CD4-positive, alpha-beta T cell treated with Interleukin-17A for 1 hour (primary cell): Measurements from ENCODE around the gene CYP26B1.

ENCODE experiments used
- DNase-seq: peaks from one replicate; pipeline ENCODE4 v3.0.0-alpha.2; 2020

Gene CYP26B1

DNA sequence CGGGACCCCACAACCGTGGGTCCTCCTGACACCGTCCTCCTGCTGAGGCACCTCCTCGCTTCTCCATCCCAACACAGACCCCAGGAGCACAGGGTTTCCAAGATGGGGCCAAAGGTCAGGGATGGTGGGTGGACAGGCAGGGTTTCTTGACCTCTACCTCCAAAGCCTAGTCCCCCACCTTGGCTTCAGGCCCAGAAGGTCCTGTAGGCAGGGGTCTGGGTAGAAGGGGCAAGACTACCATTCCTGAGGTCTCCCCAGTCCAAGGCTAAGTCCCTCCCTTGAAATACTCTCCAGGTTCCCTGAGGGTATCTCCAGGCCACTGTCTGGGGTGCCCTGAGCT, 7.1 kb downstream of the CYP26B1 start:
- no peak for DNase-seq

DNA sequence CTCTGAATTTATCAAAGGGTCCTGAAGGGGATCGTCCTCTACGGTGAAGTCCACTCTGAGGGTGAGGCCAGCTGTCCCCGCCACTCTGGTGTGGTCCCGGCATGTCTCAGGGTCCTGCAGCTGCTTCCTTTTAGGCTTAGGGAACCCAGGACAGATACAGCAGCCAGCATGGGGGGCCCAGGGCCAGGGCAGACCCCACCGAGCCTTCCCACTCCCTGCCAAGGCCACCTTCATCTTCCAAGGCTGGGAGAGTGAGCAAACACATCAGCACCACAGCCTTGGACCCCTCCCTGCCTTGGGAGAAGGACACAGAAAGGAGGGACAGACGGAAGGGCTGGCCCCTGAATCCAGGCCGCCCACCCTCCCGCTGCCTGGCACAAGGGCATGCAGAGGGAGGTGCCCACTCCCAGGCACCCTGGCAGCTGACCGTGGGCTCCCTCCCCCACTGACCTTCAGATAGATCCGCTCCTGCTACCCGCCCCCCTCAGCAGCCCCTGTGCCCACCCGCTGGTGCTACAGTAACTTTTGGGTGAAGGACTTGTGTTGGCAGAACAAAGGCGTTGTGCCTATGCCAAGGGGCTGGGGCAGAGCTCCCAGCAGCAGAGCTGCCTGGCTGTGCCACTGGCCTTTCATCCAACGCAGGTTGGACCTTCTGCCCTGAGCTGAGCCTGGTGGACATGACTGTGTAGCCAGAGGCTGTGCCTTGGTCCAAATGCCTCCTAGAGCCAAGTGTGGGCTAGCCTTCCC, 7.6 kb downstream of the CYP26B1 start:
- DNase-seq = no peak

DNA sequence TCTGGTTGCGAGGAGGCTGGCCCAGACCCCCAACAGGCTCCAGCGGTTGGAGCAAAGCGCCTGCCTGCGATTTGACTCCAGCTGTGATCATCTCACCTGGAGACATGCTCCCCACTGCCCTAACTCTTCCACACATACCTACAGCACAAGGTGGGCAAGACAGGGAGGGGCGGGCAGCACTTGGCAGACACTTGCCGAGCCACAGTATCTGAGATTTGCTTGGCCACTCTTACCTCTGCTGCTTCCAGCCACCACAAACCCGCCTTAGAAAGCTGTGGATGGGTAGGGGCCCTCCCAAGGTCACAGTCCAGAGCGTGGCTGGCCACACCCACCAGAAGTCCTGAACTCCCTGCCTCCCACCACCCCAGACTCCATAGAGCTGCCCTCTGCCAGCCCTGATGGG, 8.2 kb downstream of the CYP26B1 start:
- DNase-seq = no peak

DNA sequence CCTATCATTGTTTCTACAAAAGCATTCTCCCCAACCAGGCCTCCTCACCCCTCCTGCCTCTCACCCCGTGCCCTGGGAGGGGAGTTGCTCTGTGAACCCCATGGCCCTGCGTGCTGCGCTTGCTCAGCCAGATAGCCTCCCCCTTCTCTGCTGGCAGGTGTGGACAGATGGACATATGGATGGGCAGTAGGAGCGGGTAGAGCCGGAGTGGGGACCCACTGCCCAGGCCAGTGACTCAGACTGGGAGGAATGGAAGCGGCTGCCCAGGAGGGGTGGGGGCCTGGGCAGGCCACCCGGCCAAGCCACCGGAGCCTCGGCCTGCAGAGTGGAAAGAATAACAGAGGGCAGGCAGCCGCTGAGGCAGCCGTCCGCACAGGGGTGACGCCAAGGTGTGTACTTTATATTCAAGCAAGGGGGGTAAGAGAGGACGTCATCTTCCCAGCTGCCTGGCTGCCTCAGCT, 8.7 kb downstream of the CYP26B1 start:
- DNase-seq = no peak

DNA sequence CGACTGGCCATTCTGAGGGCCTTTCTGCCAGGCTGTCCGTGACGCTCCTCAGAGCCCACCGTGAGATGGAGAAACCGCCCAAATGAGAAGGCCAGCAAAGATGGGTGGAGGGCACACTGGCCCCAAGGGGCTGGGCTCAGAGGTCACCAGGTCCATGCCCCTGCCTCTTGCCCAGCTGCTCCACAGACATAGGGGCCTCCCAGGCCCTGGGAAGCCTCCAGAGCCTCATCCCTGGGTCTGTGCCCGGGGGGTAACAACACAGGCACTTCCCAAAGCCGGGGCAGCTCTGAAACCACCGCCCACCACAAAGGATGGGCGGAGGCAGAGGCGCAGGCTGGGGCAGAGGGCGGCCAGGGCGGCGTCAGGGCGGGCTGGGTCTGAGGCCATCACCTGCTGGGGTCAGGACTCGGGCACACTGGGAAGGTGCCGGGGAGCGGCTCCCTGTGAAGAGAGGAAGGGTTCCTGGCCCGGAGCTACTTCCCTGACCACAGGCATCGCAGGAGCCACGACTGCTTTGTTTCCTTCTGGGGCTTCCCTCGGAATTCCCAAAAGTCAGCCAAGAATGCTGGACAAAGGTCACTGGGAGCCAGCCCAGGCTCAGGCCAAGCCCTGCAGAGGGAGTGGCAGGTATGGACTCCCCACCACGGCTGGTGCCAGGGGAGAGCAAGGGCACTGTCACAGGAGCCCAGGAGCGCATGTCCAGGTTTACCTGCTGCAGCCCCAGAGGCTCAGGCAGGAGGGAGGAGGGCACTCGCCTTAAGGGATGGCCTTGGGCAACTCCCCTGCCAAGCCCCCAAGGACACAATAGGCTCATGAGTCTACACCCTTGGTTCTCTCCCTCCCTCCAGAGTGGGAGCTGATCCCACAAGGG, 9.4 kb downstream of the CYP26B1 start:
- DNase-seq = no peak

DNA sequence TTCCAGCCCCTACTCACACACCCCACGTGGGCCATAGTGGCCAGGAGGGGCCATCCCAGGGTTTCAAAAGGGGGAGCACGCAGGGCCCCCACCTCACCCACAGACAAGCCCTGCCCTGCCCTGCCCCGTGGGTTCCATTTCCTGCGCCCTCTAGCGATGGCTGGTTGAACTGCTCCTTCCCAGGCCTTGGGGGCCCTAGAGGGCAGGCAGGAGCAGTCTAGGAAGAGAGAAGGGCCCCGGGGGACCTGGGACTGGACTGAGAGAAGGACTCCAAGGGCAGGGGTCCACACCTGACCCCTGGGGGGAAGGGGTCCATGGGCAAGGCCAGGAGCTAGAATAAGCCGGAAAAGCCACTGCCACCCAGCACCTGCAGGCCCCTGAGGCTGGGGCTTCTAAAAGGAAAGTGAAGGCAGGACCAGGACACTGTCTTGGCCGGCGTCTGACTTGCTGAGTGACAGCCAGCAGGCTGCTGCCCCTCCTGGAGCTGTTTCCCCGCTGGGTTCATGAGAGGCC, 10.1 kb downstream of the CYP26B1 start:
- DNase-seq = peak; percentile 46

DNA sequence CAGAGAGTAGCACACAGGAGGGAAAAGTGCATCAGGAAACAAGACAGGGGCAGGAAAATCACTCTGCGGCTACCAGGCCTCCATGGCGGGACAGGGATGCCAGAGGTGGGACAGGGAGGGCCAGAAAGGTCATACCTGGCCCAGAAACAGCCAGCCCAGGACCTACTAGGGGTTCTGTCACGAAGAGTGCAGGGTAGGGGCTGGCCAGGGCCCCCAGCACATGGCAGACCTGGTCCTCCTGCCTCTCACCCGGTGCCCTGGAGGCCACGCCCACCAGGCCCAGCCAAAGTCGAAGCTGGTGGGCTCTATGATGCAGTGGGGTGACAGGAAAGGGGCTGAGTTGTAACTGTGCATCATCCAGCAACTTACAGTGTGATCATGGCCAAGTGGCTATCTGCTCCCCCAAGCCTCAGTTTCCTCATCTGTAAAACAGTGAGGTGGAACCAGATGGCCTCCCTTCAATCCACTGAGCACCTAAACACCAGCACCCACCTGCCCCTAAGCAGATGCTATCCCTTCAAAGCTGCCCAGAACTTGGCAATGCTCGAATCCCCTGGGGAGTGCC, 10.6 kb downstream of the CYP26B1 start:
- no peak for DNase-seq

DNA sequence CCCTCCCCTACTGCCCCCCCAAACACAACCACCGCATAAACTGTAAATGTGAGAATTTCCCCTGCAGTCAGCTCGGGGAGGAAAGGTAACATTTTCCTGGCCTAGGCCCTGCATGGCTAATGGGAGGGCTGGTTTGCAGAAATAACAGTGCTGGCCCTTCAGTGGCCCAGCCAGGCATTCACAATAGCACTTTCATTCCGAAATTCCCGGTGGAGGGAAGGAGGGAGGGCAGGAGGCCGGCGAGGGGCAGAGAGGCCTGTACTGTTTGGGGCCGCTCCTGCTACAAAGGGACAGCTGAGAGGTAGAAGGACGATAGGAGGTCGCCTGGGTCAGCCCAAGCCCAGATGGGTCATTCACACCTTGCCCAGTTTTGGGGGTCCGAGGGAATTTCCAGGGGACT, 11.3 kb downstream of the CYP26B1 start:
- no peak for DNase-seq

DNA sequence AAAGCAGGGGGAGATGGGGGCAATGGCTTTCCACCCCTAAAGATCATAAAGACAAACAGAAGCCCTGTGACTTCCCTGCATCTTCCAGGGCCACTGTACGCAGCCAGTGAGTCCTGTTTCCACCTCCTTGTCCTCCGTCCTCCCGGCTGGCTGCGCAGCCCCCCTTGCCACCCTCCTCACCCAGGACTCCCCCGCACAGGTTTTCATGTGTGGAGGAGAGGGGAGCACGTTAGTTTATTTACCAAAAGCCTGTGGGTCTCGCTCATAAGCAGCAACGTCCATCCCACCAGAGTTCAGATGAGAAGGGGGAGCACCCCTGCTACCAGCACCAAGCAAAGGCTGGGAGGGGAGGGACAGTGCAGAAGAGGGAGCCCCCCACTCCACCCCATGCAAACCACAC, 11.7 kb downstream of the CYP26B1 start:
- no peak for DNase-seq

DNA sequence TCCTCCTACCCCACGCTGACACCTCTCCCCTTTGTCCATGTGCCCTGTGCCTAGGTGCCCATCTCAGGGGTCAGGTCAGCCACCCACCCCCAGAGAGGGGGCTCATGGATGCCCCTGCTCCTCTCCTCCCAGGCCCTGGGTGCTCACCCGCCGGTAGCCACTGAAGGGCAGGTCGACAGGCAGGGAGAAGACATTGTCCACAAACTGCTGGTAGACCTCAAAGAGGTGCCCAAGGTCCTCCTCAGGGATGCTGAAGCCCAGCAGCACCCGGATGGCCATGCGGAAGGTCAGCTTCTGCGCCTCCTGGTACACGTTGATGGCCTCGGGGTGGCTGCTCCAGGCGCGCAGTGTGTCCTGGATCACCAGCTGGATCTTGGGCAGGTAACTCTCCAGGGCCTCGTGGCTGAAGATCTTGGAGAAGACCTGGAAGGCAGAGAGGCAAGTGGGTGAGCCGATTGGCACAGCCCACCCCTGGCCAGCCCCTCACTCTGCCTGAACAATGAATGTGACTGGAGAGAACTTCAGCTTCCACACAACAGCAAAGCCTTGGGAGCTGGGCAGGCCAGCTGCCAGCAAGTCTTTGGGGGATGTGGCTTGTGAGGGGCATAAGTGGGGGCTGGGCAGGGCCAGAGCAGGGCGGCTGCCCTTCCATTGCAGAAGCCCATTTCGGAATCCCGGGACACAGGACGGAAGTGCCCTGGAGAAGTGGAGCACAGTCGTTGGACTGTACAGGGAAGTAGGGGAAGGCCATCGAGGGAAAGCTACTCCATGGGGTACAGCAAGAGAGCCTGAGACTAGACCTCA, 12.5 kb downstream of the CYP26B1 start:
- no peak for DNase-seq

DNA sequence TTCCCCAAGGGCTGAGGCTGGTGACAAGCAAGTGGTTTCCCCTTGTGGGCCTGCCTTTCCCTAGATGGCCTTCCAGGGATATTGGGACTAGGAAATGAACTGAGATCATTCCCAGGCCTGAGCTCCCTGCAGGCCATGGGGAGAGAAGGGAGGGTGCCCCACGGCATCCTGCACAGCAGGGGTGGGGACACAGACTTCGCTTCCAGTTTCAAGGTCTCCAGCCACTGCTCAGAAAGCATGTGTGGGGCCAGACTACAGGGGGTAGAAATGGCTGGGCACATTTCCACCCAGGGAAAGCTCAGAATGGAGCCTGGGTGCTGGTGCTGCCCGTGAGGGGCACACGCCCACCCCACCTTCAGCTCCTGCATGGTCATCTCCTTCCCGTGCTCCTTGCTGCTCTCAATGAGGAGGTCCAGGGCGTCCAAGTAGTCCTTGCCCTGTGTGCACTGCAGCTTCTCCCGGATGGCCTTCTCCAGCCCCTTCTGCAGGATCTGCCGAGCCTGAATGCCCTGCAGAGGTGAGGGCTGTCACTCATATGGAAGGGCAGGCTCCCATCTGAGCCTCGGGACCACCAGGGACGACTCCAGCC, 13.2 kb downstream of the CYP26B1 start:
- DNase-seq = no peak

DNA sequence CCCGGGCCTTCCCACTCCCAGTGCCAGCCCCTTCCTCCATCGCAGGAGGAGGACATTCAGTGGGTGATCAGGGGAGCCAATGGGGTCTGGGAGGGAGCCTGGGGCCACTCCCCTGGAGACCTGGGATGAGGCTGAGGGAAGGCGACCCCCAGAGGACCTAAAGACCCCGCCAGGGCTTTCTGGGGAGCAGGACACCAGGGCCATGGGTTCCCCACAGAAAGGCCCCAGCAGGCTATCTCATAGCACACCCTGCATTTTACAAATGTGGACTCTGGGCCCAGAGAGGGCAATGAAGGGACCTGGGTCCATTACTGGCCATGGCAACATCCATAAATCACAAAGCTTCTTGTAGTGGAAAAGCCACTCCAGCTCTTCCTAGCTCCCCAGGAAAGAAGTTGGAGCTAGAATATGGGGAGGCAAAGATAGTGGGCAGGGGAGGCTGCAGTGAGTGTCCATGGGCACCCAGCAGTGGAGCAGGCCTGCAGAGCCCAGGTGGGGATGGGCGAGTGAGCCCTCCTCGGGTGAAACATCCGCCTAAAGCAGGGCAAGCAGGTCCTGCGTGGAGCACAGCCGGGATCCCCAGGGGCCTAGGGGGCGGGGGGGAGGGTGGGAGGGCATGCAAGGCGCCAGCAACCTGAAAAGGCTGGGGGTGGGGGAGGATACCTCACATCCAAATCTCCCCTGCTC, 13.8 kb downstream of the CYP26B1 start:
- no peak for DNase-seq

DNA sequence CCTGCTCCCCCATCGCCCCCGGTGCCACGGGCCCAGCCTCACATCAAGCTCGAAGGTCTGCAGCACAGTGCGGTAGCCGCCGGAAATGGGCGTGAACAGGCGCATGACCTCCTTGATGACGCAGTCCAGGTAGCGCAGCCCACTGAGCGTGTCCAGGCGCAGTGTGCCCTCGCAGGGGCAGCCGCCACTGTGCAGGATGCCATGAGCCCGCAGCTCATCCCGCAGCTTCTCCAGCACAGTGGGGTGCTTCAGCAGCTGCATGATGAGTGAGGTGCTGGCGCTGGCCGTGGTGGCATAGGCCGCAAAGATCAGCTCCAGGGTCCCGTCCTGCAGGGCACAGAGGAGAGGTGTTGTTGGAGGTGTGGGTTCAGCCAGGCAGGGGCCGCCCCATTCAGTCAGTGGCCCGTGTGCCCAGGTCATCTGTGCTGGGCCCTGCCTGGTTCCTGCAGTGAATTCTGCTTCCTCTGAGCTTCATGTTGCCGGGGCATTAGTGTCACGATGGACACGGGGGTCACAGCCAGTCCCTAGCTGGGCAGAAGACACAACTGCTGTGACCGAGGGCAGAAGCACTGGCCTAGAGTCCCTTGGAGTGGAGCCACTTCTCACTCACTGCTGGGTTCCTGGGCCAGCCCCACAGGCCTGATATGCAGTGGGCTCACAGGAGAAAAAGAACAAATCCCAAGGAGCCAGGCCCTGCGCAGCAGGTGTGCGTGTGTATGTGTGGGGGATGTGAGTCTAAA, 14.5 kb downstream of the CYP26B1 start:
- DNase-seq = no peak

DNA sequence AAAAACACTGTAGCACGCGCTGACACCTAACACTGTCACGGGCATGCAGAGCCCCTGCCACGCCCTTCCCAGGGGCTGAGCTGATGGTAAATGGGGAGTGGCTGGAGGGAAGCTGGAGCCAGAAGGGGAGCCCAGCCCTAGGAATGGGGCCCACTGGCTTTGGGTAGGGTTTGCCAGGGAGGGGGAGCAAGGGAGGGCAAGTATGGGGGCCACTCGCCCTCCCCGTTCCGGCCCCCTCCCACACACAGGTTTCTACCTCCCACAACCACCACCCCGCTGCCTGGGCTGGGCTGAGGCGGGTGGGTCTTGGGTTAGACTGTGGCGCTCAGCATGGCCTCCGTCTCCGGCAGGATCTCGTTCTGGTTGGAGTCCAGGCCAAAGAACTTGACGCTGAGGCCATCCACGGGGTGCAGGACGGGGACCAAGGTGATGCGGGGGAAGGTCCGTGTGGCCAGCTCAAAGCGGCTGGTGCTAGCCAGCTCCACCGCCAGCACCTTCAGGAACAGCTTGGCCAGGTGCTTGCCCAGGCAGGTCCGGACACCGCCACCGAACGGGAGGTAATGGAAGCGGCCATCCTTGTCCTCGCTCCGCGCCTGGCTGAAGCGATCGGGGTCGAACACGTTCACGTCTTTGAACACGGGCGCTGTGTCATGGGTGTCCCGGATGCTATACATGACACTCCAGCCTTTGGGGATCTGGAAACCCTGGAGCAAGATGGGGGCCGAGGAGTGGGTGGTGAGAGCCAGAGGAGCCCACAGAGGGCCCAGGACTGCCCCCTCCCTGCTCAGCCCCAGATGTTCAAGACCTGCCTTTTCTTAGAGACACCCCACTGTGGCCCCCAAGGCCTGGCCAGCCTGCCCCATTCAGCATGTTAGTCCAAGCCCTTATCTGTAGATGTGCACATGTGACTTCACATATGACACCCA, 15.5 kb downstream of the CYP26B1 start:
- DNase-seq = no peak

DNA sequence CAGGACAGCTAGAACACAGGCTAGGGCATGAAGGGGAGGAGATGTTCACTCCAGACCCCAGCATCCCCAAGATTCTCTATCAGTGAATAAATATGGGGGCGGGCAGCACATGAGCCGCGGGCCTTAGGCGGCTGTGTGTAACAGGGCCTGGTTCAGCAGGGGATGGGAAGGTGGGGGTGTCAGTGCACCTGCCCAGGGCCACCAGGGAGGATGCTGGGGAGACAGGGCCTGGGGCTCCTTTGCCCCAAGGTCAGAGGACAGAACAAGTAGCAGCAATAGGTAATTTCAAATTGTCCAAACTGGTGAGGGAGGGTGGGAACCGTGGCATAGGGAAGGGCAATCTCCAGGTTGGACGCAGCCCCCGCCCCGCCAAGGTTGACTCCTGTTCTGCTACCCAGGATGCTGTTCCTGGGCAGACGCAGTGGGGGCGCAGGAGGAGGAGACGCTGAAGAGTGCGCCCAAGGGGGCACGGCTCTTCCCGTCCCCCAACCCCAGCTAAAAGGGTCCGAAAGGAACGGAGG, 16.2 kb downstream of the CYP26B1 start:
- no peak for DNase-seq

DNA sequence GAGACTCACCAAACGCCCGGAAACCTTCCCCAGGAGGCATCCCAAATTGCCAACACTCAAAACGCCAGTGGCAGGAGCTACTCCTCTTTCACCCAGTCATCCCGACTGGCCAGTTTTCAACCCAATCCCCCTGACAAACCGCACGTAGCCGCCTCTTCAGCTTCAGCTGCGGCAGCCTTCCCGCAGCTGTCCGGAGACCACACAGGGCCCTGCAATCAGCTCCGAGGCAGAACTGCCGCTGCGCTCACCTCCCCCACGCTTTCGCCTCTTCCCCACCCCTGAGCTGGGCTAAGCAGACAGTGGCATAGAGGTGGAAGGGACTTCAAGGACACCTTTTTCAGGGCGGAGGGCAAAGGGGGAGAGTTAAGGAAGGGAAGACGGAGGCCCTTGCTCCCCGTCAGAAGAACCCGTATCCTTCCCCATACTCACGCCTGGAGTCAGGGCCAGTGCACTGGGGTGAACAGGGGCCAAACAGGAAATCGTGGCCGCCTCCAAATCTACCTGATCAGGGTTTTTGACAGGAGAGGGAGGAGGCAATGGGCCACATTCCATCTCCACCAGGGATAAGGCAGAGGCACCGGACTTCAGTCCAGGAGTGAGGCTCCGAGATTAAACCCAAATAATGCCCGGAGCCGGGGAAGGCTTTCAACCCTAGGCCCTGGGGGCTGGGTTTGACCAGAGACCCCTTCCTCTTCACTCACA, 16.9 kb downstream of the CYP26B1 start:
- no peak for DNase-seq

DNA sequence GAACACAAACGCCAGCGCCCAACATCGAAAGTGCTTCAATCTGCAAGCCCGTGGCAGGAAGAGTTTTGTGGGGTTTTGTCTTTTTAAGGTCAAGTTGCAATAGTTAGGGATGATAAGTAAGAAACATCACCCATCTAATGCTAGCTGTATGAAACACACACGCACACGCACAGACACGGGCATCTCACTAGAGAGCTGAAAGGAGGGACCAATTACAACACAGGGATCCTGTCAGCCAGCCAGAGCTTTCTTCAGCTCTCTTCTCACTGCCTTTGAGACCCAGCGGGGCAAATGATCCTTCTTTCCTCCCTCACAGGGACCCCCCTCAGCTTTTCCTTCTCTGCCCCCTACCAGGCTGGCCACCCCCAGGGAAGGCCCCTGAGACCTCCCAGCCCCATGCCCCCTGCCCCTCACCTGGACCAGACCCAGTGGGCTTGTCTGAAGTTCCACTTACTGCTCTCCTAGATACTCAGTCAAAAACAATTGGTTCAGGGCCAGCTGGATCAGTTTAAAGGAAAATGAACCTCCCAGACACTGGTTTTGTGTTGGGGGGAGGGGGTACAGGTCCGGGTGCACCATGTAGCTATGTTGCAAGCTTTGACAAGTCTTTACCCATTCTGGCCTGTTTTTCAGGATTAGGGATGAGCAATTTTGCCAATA, 17.9 kb downstream of the CYP26B1 start:
- no peak for DNase-seq

DNA sequence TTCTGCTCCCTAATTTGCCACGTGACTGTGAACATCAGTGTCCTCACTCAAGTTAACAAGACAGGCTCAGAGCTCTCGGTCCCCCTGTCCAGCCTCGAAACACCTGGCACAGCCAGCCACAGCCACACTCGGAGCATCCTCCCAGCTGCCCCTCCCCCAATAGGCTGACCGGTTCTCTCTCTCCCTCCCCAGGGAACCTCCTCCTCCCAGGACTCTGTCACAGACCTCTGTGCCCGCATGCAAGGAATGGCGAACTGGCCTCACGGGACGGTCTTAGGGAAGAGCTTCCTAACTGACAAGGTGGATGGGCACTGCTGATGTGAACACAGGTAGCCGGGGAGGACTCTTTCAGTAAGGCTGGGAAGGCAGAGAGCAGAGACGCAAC, 18.8 kb downstream of the CYP26B1 start:
- no peak for DNase-seq
